SK-N-MC (cell line): ENCODE results near the gene SHISA9.

Source experiments
- EZH2 ChIP-seq: fragments of 200-600 bp; sonication (generic); IDR thresholded peaks from one replicate; pipeline ENCODE4 v1.6.1; 2017; ENCODE audit warnings: antibody characterized with exemption
- FOXP2 ChIP-seq: optimal IDR thresholded peaks from 2 replicates; pipeline ENCODE3; 2011; ENCODE audit warnings: mild to moderate bottlenecking, moderate library complexity; ENCODE audit not compliant: insufficient read depth; ENCODE audit errors: extremely low read length, control extremely low read depth
- POLR2AphosphoS5 ChIP-seq: IDR thresholded peaks from 2 replicates; pipeline ENCODE4 v1.6.1; 2012; ENCODE audit warnings: mild to moderate bottlenecking, low read depth, low read length, borderline replicate concordance

- TF ChIP-seq POLR2AphosphoS5 (no peak), EZH2 (no peak), FOXP2 (no peak)
These were observed 160.3 kb downstream of the SHISA9 start for GRCh38 chr16:13061691-13062090.
